OCI-LY1 (cell line): ENCODE results near the gene SORBS1.

Experiments used
- H2AFZ ChIP-seq: fragments of 200-600 bp; sonication (generic), shearing (Covaris generic); 2 replicates; pipeline ENCODE4 v1.6.0; 2014; ENCODE audit warnings: antibody characterized with exemption, mild to moderate bottlenecking, low read length
- H3F3A ChIP-seq: fragments of 200-600 bp; sonication (generic), shearing (Covaris generic); 2 replicates; pipeline ENCODE4 v1.6.0; 2014; ENCODE audit warnings: mild to moderate bottlenecking, antibody characterized with exemption, low read length, moderate library complexity; ENCODE audit not compliant: insufficient read depth
- H3K27ac ChIP-seq: fragments of 200-600 bp; sonication (generic); 2 replicates; pipeline ENCODE4 v1.5.1; 2014; ENCODE audit warnings: low read length, mixed run types, mild to moderate bottlenecking, low read depth; ENCODE audit not compliant: poor library complexity, severe bottlenecking
- H3K27me3 ChIP-seq: fragments of 200-600 bp; sonication (generic); 2 replicates; pipeline ENCODE4 v1.6.0; 2014; ENCODE audit warnings: antibody characterized with exemption, mild to moderate bottlenecking, low read length, moderate library complexity; ENCODE audit not compliant: insufficient read depth
- H3K36me3 ChIP-seq: fragments of 200-600 bp; sonication (generic); 2 replicates; pipeline ENCODE4 v1.6.1; 2014; ENCODE audit warnings: mild to moderate bottlenecking, antibody characterized with exemption, low read length, moderate library complexity, mixed read lengths; ENCODE audit not compliant: insufficient read depth
- H3K4me1 ChIP-seq: fragments of 200-600 bp; sonication (generic); 2 replicates; pipeline ENCODE4 v1.5.1; 2014; ENCODE audit warnings: mild to moderate bottlenecking, low read length, moderate library complexity; ENCODE audit not compliant: insufficient read depth, severe bottlenecking
- H3K4me2 ChIP-seq: fragments of 200-600 bp; sonication (generic), shearing (Covaris generic); 2 replicates; pipeline ENCODE4 v1.6.1; 2014; ENCODE audit warnings: low read length
- H3K4me3 ChIP-seq: fragments of 200-600 bp; sonication (generic); 2 replicates; pipeline ENCODE4 v1.5.1; 2014; ENCODE audit warnings: low read length, low read depth, mild to moderate bottlenecking, mixed read lengths; ENCODE audit not compliant: poor library complexity, severe bottlenecking
- H3K79me2 ChIP-seq: fragments of 200-600 bp; shearing (Covaris generic); 2 replicates; pipeline ENCODE4 v1.6.1; 2016; ENCODE audit warnings: mixed run types, low read length, mixed read lengths; ENCODE audit not compliant: insufficient read depth
- H3K9ac ChIP-seq: fragments of 200-600 bp; sonication (generic), shearing (Covaris generic); 2 replicates; pipeline ENCODE4 v1.6.1; 2014; ENCODE audit warnings: mild to moderate bottlenecking, low read length, mixed read lengths
- H3K9me2 ChIP-seq: fragments of 200-600 bp; sonication (generic), shearing (Covaris generic); 2 replicates; pipeline ENCODE4 v1.6.1; 2014; ENCODE audit warnings: low read depth, mild to moderate bottlenecking, low read length, mixed read lengths
- H3K9me3 ChIP-seq: fragments of 200-600 bp; shearing (Covaris generic); 2 replicates; pipeline ENCODE4 v1.6.1; 2014; ENCODE audit warnings: low read length, mixed read lengths
- H4K20me1 ChIP-seq: fragments of 200-600 bp; sonication (generic), shearing (Covaris generic); 2 replicates; pipeline ENCODE4 v1.6.0; 2016; ENCODE audit warnings: mild to moderate bottlenecking, low read length; ENCODE audit not compliant: insufficient read depth
- EZH2 ChIP-seq: fragments of 200-600 bp; sonication (generic), shearing (Covaris generic); IDR thresholded peaks from 2 replicates; pipeline ENCODE4 v1.8.0; 2017; ENCODE audit warnings: borderline replicate concordance, mixed run types, mild to moderate bottlenecking, antibody characterized with exemption, low read length, moderate library complexity, mixed read lengths
- TF ChIP-seq, protein P1 (sequence below): fragments of 200-600 bp; sonication (generic), shearing (Covaris generic); IDR thresholded peaks from 2 replicates; pipeline ENCODE4 v1.5.1; 2017; ENCODE audit warnings: mild to moderate bottlenecking, antibody characterized with exemption, low read length, moderate library complexity, mixed read lengths

SORBS1 gene

DNA sequence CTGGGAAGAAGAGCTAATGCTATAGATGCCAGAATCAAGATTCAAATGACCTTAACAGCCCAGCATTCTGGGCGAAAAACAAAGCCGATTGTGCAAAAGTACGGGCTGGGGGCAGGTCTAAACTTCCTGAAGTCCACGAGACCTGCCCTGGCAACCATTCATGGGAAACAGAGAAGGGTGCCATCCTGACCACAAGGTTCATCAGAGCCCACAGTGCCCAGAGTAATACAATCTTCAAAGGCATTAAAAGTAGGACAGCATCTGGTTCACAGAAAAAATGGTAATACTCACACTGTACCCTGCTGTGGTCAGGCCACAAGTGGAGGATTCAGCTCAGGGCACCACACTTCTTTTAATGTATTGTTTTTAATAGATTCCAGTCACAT lies 36.1 kb downstream of the SORBS1 start:
- TF ChIP-seq EZH2: no peak
- TF ChIP-seq, protein P1, sequence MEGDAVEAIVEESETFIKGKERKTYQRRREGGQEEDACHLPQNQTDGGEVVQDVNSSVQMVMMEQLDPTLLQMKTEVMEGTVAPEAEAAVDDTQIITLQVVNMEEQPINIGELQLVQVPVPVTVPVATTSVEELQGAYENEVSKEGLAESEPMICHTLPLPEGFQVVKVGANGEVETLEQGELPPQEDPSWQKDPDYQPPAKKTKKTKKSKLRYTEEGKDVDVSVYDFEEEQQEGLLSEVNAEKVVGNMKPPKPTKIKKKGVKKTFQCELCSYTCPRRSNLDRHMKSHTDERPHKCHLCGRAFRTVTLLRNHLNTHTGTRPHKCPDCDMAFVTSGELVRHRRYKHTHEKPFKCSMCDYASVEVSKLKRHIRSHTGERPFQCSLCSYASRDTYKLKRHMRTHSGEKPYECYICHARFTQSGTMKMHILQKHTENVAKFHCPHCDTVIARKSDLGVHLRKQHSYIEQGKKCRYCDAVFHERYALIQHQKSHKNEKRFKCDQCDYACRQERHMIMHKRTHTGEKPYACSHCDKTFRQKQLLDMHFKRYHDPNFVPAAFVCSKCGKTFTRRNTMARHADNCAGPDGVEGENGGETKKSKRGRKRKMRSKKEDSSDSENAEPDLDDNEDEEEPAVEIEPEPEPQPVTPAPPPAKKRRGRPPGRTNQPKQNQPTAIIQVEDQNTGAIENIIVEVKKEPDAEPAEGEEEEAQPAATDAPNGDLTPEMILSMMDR: no peak
- H3F3A ChIP-seq: no peaks in the 10 kb centered on the region
- H3K27me3 ChIP-seq: no peaks in the 10 kb centered on the region
- no peaks in the 10 kb centered on the region for H3K36me3 ChIP-seq
- no peaks in the 10 kb centered on the region for H4K20me1 ChIP-seq
- no peak overlapping the region for H3K9ac ChIP-seq
- no peak overlapping the region for H3K27ac ChIP-seq
- H3K4me2 ChIP-seq: no peak overlapping the region
- H3K79me2 ChIP-seq: no peaks in the 10 kb centered on the region
- no peak overlapping the region for H2AFZ ChIP-seq
- H3K4me3 ChIP-seq: no peak overlapping the region
- no peaks in the 10 kb centered on the region for H3K9me3 ChIP-seq
- no peaks in the 10 kb centered on the region for H3K9me2 ChIP-seq
- H3K4me1 ChIP-seq: no peaks in the 10 kb centered on the region

DNA sequence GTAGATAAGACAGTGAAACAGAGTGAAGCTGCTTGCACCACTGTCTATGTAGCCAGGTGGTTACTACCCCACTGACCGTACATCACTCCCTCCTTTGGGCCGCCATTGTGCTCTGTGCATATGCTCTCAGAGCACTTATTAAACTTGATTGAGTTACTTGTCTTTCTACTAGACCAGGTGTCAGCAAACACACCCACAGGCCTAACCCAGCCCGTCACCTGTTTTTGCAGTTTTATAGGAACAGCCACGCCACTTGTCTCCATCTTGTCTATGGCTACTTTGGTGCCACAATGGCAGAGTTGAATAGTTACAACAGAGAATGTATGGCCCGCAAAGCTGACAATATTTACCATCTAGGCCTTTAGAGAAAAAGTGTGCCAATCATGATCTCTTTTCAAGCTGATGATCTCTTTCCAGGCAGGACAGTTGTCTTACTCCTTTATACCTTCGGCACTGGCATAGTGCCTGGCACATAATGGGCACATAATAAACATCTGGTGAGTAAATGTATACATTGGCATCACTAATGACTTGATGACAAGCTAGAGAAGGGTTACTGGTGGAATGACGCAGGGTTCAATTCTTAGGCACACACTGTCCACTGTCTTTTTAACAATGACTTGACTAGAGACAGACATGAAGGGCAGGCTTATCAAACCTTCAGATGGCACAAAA lies 36.7 kb downstream of the SORBS1 start:
- H3K9me2 ChIP-seq: no peaks in the 10 kb centered on the region
- no peak overlapping the region for H3K4me3 ChIP-seq
- H2AFZ ChIP-seq: no peak overlapping the region
- no peaks in the 10 kb centered on the region for H3K36me3 ChIP-seq
- no peak overlapping the region for H3K9ac ChIP-seq
- no peaks in the 10 kb centered on the region for H3K9me3 ChIP-seq
- no peaks in the 10 kb centered on the region for H3K4me1 ChIP-seq
- H3K27me3 ChIP-seq: no peaks in the 10 kb centered on the region
- no peaks in the 10 kb centered on the region for H3F3A ChIP-seq
- H3K27ac ChIP-seq: no peak overlapping the region
- H3K4me2 ChIP-seq: no peak overlapping the region
- no peaks in the 10 kb centered on the region for H3K79me2 ChIP-seq
- no peaks in the 10 kb centered on the region for H4K20me1 ChIP-seq
- TF ChIP-seq, protein P1: no peak
- no peak for TF ChIP-seq EZH2

DNA sequence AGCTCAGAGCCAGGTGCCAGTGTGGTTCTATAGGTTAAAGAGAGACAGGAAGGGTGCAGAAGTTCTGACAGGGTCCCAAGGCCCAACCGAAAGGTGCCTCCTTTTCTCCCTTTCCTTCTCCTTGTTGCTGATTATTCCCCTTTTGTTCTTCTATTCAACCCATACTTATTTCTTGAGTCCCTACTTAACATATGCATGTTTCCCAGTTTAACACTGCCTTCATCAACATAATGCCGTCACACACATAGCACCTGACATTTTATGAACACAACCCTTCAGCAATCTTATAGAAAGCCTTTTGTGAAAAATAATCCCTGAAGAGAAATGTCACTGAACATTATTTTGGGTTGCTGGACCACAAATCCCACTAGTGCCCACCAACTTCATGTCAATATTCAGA lies 39.1 kb downstream of the SORBS1 start:
- no peaks in the 10 kb centered on the region for H3K4me1 ChIP-seq
- no peaks in the 10 kb centered on the region for H3K27me3 ChIP-seq
- TF ChIP-seq EZH2: no peak
- TF ChIP-seq, protein P1: no peak
- no peaks in the 10 kb centered on the region for H3K9me2 ChIP-seq
- no peak overlapping the region for H3K27ac ChIP-seq
- H3K4me2 ChIP-seq: no peak overlapping the region
- no peaks in the 10 kb centered on the region for H3K79me2 ChIP-seq
- H3K4me3 ChIP-seq: no peak overlapping the region
- H3K9me3 ChIP-seq: no peaks in the 10 kb centered on the region
- no peak overlapping the region for H2AFZ ChIP-seq
- H4K20me1 ChIP-seq: no peaks in the 10 kb centered on the region
- H3K36me3 ChIP-seq: no peaks in the 10 kb centered on the region
- no peaks in the 10 kb centered on the region for H3F3A ChIP-seq
- H3K9ac ChIP-seq: no peak overlapping the region
